ENCODE data around the gene PPM1J. TPM values are rescaled to one million over a fixed set of nuclear protein-coding genes. Genes with fewer than 3 reads are reported as not detected.

The PPM1J gene
- polyA plus RNA-seq, 3 donors, result 0.28 to 0.75 (median 0.69) TPM

DNA sequence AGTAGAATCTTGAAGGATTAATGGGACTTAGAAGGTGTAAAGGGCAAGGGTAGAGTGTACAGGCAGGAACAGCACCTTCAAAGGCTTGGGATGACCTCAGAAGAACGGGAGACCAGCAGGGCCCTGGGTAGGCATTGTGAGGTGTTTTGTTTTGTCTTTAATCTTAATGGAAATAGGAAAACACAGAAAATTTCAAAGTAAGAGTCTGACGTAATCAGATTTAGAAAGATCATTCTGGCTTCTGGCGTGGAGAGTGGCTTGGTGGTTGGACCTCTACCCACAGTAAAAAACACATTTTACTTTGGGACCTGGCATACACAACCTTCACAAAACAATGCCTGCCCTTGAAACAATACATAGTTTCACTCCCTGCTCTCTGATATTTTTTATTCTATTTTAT is 36.5 kb downstream of the PPM1J start:
- H3K4me1 Mint-ChIP-seq, result peaks cover 19% of the 10 kb centered on the region
- DNase-seq, result no peak
- H2AFZ ChIP-seq (ENCODE audit: insufficient read depth, low read depth, low read length, poor library complexity, severe bottlenecking), result no peak overlapping the region
- WGBS (ENCODE audit: insufficient coverage), result 100% methylated on average over 1 of the region's 3 CpGs
- H3K4me1 ChIP-seq (ENCODE audit: control insufficient read depth in 1 of 2, insufficient read depth in 2 of 2, low read length in 2 of 2), result peaks cover 15 to 18% of the 10 kb centered on the region in 2 donors
- TF ChIP-seq, protein P1, sequence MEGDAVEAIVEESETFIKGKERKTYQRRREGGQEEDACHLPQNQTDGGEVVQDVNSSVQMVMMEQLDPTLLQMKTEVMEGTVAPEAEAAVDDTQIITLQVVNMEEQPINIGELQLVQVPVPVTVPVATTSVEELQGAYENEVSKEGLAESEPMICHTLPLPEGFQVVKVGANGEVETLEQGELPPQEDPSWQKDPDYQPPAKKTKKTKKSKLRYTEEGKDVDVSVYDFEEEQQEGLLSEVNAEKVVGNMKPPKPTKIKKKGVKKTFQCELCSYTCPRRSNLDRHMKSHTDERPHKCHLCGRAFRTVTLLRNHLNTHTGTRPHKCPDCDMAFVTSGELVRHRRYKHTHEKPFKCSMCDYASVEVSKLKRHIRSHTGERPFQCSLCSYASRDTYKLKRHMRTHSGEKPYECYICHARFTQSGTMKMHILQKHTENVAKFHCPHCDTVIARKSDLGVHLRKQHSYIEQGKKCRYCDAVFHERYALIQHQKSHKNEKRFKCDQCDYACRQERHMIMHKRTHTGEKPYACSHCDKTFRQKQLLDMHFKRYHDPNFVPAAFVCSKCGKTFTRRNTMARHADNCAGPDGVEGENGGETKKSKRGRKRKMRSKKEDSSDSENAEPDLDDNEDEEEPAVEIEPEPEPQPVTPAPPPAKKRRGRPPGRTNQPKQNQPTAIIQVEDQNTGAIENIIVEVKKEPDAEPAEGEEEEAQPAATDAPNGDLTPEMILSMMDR (IDR thresholded peaks at IDR 0.05), result no peak
- H3K27ac ChIP-seq (ENCODE audit: low read depth in 1 of 2, low read length in 2 of 2), result no peak overlapping the region
- H3K4me2 ChIP-seq (replicated peaks; ENCODE audit: extremely low read depth, low read length, poor library complexity, severe bottlenecking), result no peak overlapping the region
- H3K27me3 Mint-ChIP-seq (ENCODE audit: low read depth in 3 of 3), result peaks cover 0 to 10% (median 7%) of the 10 kb centered on the region in 3 donors
- intact Hi-C loops (cut with micrococcal nuclease), result no loop called here
- no peaks in the 10 kb centered on the region for H3K36me3 ChIP-seq (replicated peaks in 1 of 2; ENCODE audit: control insufficient read depth in 1 of 2, insufficient read depth in 2 of 2, low read length in 2 of 2)
- H3K9me3 ChIP-seq (replicated peaks in 1 of 2; ENCODE audit: control insufficient read depth in 1 of 2, insufficient read depth in 1 of 2, low read length in 2 of 2), result no peaks in the 10 kb centered on the region
- no peak overlapping the region for H3K4me3 ChIP-seq (replicated peaks in 1 of 3; ENCODE audit: low read depth in 2 of 3, low read length in 3 of 3)
- no peaks in the 10 kb centered on the region for H3K9me3 Mint-ChIP-seq
- H3K36me3 Mint-ChIP-seq, result peaks cover 0 to 6% of the 10 kb centered on the region in 2 donors
- H3K79me2 ChIP-seq (ENCODE audit: insufficient read depth, low read length), result no peaks in the 10 kb centered on the region
- H3K27ac Mint-ChIP-seq, result peak overlapping the region in 2 of 7 donors; percentile 1 to 22
- no peaks in the 10 kb centered on the region for H3K27me3 ChIP-seq (ENCODE audit: control insufficient read depth in 2 of 2, insufficient read depth in 2 of 2, low read length in 2 of 2)
- no peak overlapping the region for H3K9ac ChIP-seq (ENCODE audit: insufficient read depth, low read length, poor library complexity, severe bottlenecking)
- peaks cover 11% of the 10 kb centered on the region for H4K20me1 ChIP-seq (ENCODE audit: insufficient read depth, low read length)
- no peak overlapping the region for H3K4me3 Mint-ChIP-seq

DNA sequence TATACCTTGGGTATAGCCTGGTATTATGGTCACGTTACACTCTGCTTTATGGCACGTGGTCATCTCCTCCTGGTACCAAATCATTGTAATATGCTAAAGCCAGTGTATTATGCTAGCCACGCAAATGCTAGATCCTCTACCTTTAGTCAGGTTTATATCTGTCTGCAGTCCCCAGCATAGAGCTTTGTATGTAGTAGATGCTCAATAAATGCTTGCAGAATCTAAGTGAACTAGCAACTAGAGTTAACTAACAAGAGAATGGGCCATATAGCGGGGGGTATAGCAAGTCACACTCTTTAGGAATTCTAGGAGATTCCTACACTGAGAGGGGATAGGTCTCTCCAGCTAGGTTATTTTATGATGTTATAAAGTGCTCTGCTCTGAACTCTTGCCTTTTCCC is 37.6 kb downstream of the PPM1J start:
- H3K36me3 ChIP-seq (replicated peaks in 1 of 2; ENCODE audit: control insufficient read depth in 1 of 2, insufficient read depth in 2 of 2, low read length in 2 of 2), result peaks cover 0 to 5% of the 10 kb centered on the region in 2 donors
- Mint-ChIP-seq H3K27ac (no peak overlapping the region), H3K36me3 (peaks cover 0 to 6% of the 10 kb centered on the region in 2 donors), H3K4me3 (no peak overlapping the region), H3K4me1 (peaks cover 26% of the 10 kb centered on the region), H3K9me3 (no peaks in the 10 kb centered on the region), H3K27me3 (ENCODE audit: low read depth in 3 of 3) (peaks cover 0 to 10% (median 7%) of the 10 kb centered on the region in 3 donors)
- TF ChIP-seq, protein P1 (IDR thresholded peaks at IDR 0.05), result no peak
- intact Hi-C loops (cut with micrococcal nuclease), result no loop called here
- no peak overlapping the region for H3K27ac ChIP-seq (ENCODE audit: low read depth in 1 of 2, low read length in 2 of 2)
- no peak overlapping the region for H3K4me2 ChIP-seq (replicated peaks; ENCODE audit: extremely low read depth, low read length, poor library complexity, severe bottlenecking)
- H3K79me2 ChIP-seq (ENCODE audit: insufficient read depth, low read length), result no peaks in the 10 kb centered on the region
- H4K20me1 ChIP-seq (ENCODE audit: insufficient read depth, low read length), result peaks cover 11% of the 10 kb centered on the region
- peaks cover 20 to 23% of the 10 kb centered on the region in 2 donors for H3K4me1 ChIP-seq (ENCODE audit: control insufficient read depth in 1 of 2, insufficient read depth in 2 of 2, low read length in 2 of 2)
- H3K9ac ChIP-seq (ENCODE audit: insufficient read depth, low read length, poor library complexity, severe bottlenecking), result no peak overlapping the region
- H3K9me3 ChIP-seq (replicated peaks in 1 of 2; ENCODE audit: control insufficient read depth in 1 of 2, insufficient read depth in 1 of 2, low read length in 2 of 2), result no peaks in the 10 kb centered on the region
- H2AFZ ChIP-seq (ENCODE audit: insufficient read depth, low read depth, low read length, poor library complexity, severe bottlenecking), result no peak overlapping the region
- H3K4me3 ChIP-seq (replicated peaks in 1 of 3; ENCODE audit: low read depth in 2 of 3, low read length in 3 of 3), result no peak overlapping the region
- 100% methylated on average over 2 of the region's 4 CpGs for WGBS (ENCODE audit: insufficient coverage)
- no peaks in the 10 kb centered on the region for H3K27me3 ChIP-seq (ENCODE audit: control insufficient read depth in 2 of 2, insufficient read depth in 2 of 2, low read length in 2 of 2)
- DNase-seq, result no peak
